Fibroblast of villous mesenchyme (primary cell): ENCODE results near the gene SBF2. TPM values are rescaled to one million over a fixed set of nuclear protein-coding genes. Genes with fewer than 3 reads are reported as not detected.
A peak's percentile ranks its signal among the peaks of the same experiment; 100 is the strongest.
"Not testable (repeated sequence)": the region's sequence is repeated elsewhere in the genome, so short reads cannot be mapped to it uniquely, and the experiment has no call there.

Experiments
- DNase-seq: peaks from one replicate; pipeline ENCODE4 v3.0.0-alpha.2; 2010; ENCODE audit warnings: low read depth
- H3K4me3 ChIP-seq: 2 replicates; pipeline ENCODE4 v1.5.1; 2011; ENCODE audit warnings: low read depth, mild to moderate bottlenecking, low read length
- total RNA-seq: library from RNA; depleted of rRNA; stranded (reverse); fragments of >200 nt; gene quantifications from 2 replicates; pipeline ENCODE4 v1.2.3, GENCODE V29; 2012
- TF ChIP-seq, protein P1 (sequence below): IDR thresholded peaks from 2 replicates; pipeline ENCODE4 v1.5.1; 2012; ENCODE audit warnings: low read depth, mild to moderate bottlenecking, low read length; ENCODE audit not compliant: insufficient read depth

Gene SBF2
- total RNA-seq, 1 donor: 35.0 TPM

DNA sequence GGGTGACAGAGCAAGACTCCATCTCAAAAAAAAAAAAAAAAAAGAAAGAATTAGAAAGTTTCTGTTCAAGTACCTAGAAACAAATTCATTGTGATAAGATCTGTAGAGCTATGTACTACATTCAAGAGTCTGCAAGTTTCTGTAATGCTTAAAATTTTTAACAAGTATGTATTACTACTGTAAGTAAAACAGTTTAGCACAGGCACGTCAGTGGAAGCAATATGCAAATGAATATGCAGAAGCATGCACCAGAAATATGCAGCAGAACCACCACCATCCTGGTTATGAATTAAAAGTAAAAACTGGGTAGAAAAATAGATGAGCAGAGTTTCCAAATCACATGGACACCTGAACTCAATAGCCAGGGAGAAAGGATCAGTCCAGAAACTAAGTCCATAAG lies 19.3 kb downstream of the SBF2 start:
- TF ChIP-seq, protein P1, sequence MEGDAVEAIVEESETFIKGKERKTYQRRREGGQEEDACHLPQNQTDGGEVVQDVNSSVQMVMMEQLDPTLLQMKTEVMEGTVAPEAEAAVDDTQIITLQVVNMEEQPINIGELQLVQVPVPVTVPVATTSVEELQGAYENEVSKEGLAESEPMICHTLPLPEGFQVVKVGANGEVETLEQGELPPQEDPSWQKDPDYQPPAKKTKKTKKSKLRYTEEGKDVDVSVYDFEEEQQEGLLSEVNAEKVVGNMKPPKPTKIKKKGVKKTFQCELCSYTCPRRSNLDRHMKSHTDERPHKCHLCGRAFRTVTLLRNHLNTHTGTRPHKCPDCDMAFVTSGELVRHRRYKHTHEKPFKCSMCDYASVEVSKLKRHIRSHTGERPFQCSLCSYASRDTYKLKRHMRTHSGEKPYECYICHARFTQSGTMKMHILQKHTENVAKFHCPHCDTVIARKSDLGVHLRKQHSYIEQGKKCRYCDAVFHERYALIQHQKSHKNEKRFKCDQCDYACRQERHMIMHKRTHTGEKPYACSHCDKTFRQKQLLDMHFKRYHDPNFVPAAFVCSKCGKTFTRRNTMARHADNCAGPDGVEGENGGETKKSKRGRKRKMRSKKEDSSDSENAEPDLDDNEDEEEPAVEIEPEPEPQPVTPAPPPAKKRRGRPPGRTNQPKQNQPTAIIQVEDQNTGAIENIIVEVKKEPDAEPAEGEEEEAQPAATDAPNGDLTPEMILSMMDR: no peak

DNA sequence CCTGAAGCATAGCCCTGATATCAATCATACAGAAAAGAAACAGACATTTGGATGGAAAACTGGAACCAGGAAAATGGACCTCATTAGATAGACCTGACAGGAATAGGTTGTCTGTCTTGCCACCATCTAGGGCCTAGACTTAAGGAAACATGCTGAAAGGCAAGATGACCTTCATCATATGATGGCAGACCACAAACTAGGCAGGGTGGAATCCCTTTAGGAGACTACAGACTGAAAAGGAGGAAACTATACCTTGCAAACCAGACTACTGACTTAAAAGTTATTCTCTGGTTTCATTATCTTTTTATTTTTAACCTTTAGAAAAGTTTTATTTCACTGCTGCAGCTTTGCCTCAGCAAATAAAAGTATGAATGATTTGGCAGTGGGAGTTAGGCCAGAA lies 20.3 kb downstream of the SBF2 start:
- TF ChIP-seq, protein P1: no peak

More for the DNA sequence above, 19.3 kb downstream of the SBF2 start:
- peak; percentile 25 for DNase-seq
- no peak overlapping the region for H3K4me3 ChIP-seq

DNA sequence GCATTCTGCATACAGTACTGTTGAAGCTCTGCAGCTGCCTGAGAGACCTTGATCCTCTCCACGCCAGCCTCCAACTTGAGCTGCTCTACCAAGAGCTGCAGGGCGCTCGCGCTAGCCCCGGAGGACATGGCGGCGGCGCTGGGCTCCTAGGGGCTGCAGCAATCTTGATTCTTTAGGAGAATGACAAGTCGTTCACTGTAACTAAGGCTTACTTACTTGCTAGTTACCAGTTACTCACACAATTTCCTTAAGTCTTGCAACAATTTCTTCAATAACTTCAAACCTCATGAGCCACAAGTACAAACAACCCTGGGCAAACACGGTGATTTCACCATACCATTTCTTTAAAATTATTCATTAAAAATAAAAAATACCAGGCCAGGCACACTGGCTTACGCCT lies 21.9 kb downstream of the SBF2 start:
- peak; percentile 57 for DNase-seq
- no peak overlapping the region for H3K4me3 ChIP-seq
- TF ChIP-seq, protein P1: no peak

More for the DNA sequence above, 20.3 kb downstream of the SBF2 start:
- H3K4me3 ChIP-seq: no peak overlapping the region
- no peak for DNase-seq

DNA sequence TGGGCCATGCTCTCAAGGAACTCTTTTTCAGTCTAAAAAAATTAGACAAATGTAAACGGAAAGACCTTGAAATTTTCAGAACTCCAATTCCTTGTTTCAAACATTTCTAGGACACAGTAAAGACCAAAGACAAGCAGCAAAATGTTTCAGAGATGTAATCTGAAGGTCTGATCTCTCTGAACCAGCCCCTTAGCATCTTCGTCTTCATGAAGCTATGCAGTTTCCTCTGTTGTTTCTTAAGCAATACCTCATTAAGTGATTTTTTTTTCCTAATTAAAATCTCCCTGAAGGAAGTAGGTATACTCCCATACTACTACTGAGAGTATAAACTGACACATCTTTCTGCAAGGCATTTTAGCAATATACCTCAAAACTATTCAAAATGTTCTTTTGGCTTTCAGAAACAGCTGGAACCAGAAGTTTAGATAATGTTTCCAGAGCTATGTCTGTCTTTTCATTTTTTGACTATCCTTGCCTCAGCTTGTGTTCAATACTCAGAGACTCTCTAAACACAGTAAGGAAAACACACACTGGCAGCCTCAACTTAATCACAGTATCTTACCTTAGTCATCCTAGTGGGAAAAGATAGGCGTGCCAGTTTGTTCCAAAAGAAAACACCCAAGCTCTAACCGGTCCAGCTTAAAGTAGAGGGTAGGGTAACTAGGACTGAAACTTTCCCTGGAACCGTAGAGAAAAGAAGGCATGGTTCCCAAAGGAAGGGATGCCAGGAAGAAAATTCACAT lies 25.1 kb downstream of the SBF2 start:
- DNase-seq: peak; percentile 61
- TF ChIP-seq, protein P1: no peak

DNA sequence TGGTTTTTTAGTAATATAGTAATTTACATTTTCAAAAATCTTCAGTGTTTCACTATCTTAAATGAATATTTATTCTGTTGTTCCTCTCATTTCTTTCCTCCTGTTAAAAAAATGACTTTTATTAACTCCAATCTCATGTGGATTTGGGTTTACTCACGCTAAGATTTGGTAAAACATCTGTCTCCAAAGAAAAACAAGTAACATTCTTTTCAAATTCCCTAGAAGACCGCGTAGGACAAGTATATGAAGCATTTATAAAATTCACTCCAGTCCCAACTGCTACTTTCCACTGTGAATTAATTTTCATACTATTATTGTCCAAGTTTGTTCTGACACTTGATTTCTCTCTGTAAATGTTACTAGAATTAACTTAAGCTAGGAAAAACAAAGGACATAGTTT lies 26.2 kb downstream of the SBF2 start:
- TF ChIP-seq, protein P1: no peak
- peak; percentile 26 for DNase-seq

More for the DNA sequence above, 25.1 kb downstream of the SBF2 start:
- no peak overlapping the region for H3K4me3 ChIP-seq

DNA sequence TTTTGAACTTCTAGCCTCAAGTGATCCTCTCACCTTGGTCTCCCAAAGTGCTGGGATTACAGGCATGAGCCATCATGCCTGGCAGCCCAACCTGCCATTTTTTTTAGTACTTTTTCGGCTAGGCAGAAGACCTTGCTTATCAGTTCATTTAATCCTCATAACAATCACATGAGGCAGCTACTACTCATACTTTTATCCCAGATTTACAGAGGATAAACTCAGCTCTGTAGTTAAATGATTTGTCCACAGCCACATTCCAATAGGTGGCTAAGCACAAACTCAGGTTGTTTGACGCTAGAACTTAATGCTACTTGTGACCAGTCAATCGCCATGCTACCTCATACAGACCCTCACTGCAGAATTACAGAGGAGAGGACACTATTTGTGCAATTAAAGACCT lies 28.1 kb downstream of the SBF2 start:
- TF ChIP-seq, protein P1: no peak
- H3K4me3 ChIP-seq: no peak overlapping the region
- peak; percentile 24 for DNase-seq

More for the DNA sequence above, 26.2 kb downstream of the SBF2 start:
- no peak overlapping the region for H3K4me3 ChIP-seq

DNA sequence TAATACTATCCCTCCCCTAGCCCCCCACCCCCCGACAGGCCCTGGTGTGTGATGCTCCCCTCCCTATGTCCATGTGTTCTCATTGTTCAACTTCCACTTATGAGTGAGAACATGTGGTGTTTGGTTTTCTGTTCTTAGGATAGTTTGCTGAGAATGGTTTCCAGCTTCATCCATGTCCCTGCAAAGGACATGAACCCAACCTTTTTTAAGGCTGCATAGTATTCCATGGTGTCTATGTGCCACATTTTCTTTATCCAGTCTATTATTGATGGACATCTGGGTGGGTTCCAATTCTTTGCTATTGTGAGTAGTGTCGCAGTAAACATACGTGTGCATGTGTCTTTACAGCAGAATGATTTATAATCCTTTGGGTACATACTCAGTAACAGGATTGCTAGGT lies 29.3 kb downstream of the SBF2 start:
- H3K4me3 ChIP-seq, DNase-seq: not testable (repeated sequence)
